Measurements from ENCODE around the gene TBC1D32. TPM values are rescaled to one million over a fixed set of nuclear protein-coding genes. Genes with fewer than 3 reads are reported as not detected.

TBC1D32 gene, protein sequence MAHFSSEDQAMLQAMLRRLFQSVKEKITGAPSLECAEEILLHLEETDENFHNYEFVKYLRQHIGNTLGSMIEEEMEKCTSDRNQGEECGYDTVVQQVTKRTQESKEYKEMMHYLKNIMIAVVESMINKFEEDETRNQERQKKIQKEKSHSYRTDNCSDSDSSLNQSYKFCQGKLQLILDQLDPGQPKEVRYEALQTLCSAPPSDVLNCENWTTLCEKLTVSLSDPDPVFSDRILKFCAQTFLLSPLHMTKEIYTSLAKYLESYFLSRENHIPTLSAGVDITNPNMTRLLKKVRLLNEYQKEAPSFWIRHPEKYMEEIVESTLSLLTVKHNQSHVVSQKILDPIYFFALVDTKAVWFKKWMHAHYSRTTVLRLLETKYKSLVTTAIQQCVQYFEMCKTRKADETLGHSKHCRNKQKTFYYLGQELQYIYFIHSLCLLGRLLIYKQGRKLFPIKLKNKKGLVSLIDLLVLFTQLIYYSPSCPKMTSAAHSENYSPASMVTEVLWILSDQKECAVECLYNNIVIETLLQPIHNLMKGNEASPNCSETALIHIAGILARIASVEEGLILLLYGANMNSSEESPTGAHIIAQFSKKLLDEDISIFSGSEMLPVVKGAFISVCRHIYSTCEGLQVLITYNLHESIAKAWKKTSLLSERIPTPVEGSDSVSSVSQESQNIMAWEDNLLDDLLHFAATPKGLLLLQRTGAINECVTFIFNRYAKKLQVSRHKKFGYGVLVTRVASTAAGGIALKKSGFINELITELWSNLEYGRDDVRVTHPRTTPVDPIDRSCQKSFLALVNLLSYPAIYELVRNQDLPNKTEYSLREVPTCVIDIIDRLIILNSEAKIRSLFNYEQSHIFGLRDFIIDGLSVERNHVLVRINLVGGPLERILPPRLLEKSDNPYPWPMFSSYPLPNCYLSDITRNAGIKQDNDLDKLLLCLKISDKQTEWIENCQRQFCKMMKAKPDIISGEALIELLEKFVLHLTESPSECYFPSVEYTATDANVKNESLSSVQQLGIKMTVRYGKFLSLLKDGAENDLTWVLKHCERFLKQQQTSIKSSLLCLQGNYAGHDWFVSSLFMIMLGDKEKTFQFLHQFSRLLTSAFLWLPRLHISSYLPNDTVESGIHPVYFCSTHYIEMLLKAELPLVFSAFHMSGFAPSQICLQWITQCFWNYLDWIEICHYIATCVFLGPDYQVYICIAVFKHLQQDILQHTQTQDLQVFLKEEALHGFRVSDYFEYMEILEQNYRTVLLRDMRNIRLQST
- total RNA-seq (2021), result 12.0 and 14.0 TPM in 2 replicates
- percentile 66 among the genes with signal in this experiment for Bru-seq, nascent RNA
- BruChase-seq, experiment 1, labeled RNA remaining after a 2-hour chase, result percentile 69 among the genes with signal in this experiment
- BruChase-seq, experiment 2, labeled RNA remaining after a 6-hour chase, result percentile 51 among the genes with signal in this experiment
- long read RNA-seq, partial matches to known transcripts, result 2 of 7 reads
- long read RNA-seq, other reads (novel, unspliced or antisense), result 4 of 7 reads

DNA sequence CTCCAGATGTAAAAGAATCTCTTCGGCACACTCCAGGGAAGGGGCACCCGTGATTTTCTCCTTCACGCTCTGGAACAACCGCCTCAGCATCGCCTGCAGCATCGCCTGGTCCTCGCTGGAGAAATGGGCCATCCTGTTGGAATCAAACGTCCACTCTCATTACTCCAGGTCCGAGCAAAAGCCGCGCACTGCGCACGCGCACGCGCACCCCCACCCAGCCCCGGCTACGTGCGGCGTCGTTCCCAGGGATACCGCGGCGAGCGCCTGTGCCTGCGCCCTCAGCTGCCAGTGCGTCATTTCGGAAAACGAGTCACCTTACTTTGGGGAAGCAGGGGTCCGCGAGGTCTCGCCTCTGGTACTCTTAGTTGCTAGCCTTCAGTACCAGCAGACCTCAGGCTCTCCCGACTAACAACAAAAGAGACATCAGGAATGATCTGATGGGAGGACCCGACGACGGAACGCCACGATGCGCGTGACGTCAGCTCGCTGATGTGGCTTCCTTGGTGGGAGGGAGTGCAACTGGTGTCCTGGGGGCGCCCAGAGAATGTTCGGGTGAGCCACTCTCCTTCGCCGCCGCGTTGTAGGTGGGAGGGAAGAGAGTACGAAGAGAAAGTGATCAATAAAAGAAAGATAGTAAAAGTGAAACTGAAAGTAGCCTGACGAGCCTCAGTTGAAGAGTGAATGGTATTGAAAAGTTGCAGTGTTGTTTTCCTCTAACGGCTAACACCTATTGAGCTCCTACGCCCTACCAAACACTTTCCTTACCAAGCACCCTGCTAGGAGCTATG is at the start of gene TBC1D32:
TSS of gene TBC1D32 (minus strand) at position 182 of the 788 bp plus-strand sequence. CDS start at position 132, 50 bp downstream.
- Histone ChIP-seq H3K79me2 (ENCODE audit: low read depth) (0 out of 2 replicates have a peak, but pooled peaks cover 7% of the 10 kb centered on the region), H3F3A (ENCODE audit: insufficient read depth, low read depth) (peaks cover 9% of the 10 kb centered on the region; the same call in 1 of the 2 replicates), H3K4me2 (peak within 1 kb of the TSS; percentile 97), H3K4me1 (replicated peaks; ENCODE audit: insufficient read depth) (peaks cover 23% of the 10 kb centered on the region; the same call in 1 of the 2 replicates), H3K9me3 (ENCODE audit: insufficient read depth, low read depth) (no peaks in the 10 kb centered on the region), H3K27ac (peak within 1 kb of the TSS; percentile 83), H3K36me3 (ENCODE audit: low read depth) (no peaks in the 10 kb centered on the region), H3K27me3 (ENCODE audit: insufficient read depth, low read depth) (no peaks in the 10 kb centered on the region), H3K4me3 (peak within 1 kb of the TSS; percentile 91), H3K9me2 (ENCODE audit: insufficient read depth) (no peaks in the 10 kb centered on the region), H4K20me1 (ENCODE audit: insufficient read depth) (no peaks in the 10 kb centered on the region), H2AFZ (peak within 1 kb of the TSS; percentile 100)
- BruUV-seq (replicated peaks), result TSS peak; percentile 96
- CTCF ChIA-PET, result interaction anchor here (0.6 kb wide), 1 partner anchor 698 kb away, joined by 4 read pairs; no protein-coding TSS in a partner anchor
- POLR2A ChIA-PET (ENCODE audit: unreplicated experiment), result interaction anchor here (0.6 kb wide), 1 partner anchor 665 kb away, joined by 3 read pairs; no protein-coding TSS in a partner anchor
- intact Hi-C loops (cut with micrococcal nuclease; ENCODE audit: unreplicated experiment), result no loop called here
- peak; percentile 83 to 90 for DNase-seq
- TF ChIP-seq EZH2 (IDR thresholded peaks at IDR 0.05; ENCODE audit: low read depth), result no peak
- TF ChIP-seq, protein P1, sequence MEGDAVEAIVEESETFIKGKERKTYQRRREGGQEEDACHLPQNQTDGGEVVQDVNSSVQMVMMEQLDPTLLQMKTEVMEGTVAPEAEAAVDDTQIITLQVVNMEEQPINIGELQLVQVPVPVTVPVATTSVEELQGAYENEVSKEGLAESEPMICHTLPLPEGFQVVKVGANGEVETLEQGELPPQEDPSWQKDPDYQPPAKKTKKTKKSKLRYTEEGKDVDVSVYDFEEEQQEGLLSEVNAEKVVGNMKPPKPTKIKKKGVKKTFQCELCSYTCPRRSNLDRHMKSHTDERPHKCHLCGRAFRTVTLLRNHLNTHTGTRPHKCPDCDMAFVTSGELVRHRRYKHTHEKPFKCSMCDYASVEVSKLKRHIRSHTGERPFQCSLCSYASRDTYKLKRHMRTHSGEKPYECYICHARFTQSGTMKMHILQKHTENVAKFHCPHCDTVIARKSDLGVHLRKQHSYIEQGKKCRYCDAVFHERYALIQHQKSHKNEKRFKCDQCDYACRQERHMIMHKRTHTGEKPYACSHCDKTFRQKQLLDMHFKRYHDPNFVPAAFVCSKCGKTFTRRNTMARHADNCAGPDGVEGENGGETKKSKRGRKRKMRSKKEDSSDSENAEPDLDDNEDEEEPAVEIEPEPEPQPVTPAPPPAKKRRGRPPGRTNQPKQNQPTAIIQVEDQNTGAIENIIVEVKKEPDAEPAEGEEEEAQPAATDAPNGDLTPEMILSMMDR (conservative IDR thresholded peaks at IDR 0.05), result no peak

DNA sequence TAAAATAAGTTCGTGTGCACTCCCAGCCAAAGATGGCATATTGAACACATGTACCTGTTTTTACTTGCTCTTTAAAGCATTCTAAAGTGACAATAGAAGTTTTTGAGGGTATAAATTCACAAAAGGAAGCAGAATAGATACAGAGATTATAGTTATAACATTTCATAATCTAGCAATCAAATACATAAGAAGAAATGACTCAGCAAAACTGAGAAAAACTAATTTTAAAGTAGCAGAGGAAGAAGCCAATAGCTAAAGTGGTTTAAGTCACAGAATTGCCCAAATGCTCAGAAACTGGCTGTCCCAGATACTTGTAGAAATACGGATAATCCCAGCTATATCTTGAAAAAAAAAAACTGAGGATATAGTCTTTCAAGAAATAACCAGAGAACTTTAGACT is 49.2 kb upstream of the TBC1D32 start:
- BruUV-seq (replicated peaks), result no TSS peak
- Histone ChIP-seq H2AFZ (peak overlapping the region; percentile 42), H3K4me1 (replicated peaks; ENCODE audit: insufficient read depth) (0 out of 2 replicates have a peak, but pooled peaks cover 6% of the 10 kb centered on the region), H3K4me3 (no peak overlapping the region), H3F3A (ENCODE audit: insufficient read depth, low read depth) (no peaks in the 10 kb centered on the region), H3K79me2 (ENCODE audit: low read depth) (no peaks in the 10 kb centered on the region), H3K9me3 (ENCODE audit: insufficient read depth, low read depth) (no peaks in the 10 kb centered on the region), H3K4me2 (no peak overlapping the region), H3K36me3 (ENCODE audit: low read depth) (no peaks in the 10 kb centered on the region), H3K27me3 (ENCODE audit: insufficient read depth, low read depth) (no peaks in the 10 kb centered on the region), H4K20me1 (ENCODE audit: insufficient read depth) (no peaks in the 10 kb centered on the region), H3K27ac (no peak overlapping the region; the same call in 1 of the 2 replicates), H3K9me2 (ENCODE audit: insufficient read depth) (no peaks in the 10 kb centered on the region; the same call in 1 of the 2 replicates)
- TF ChIP-seq, protein P1 (conservative IDR thresholded peaks at IDR 0.05), result no peak
- no peak for TF ChIP-seq EZH2 (IDR thresholded peaks at IDR 0.05; ENCODE audit: low read depth)
- intact Hi-C loops (cut with micrococcal nuclease; ENCODE audit: unreplicated experiment), result no loop called here
- ChIA-PET POLR2A (ENCODE audit: unreplicated experiment) (no interaction called here), CTCF (no interaction called here)
- no peak for DNase-seq
